Panc1 (cell line): ENCODE measurements around the gene SEC11C.

Experiments used
- CTCF ChIP-seq: fragments of 450-650 bp; IDR thresholded peaks from 2 replicates; pipeline ENCODE4 v1.5.1; 2017; ENCODE audit warnings: mild to moderate bottlenecking
- POLR2AphosphoS5 ChIP-seq: IDR thresholded peaks from 2 replicates; pipeline ENCODE4 v1.6.1; 2012; ENCODE audit warnings: mild to moderate bottlenecking, low read depth, low read length, moderate library complexity
- TCF7L2 ChIP-seq: IDR thresholded peaks from 2 replicates; pipeline ENCODE4 v1.6.1; 2011; ENCODE audit warnings: mild to moderate bottlenecking, low read depth, low read length, inconsistent platforms

- TF ChIP-seq CTCF (no peak), TCF7L2 (no peak), POLR2AphosphoS5 (no peak)
Observed at GRCh38 chr18:59114160-59114559, 25.5 kb upstream of the SEC11C start.
